GM12878 (cell line): Measurements from ENCODE around the gene CABLES1. TPM values are rescaled to one million over a fixed set of nuclear protein-coding genes. Genes with fewer than 3 reads are reported as not detected.

Experiments used
- ATAC-seq: fragments of 200-7000 bp; cut with Tn5 transposase; 3 replicates; pipeline ENCODE4 v1.9.1; 2020; ENCODE audit warnings: mild to moderate bottlenecking, moderate library complexity
- BruUV-seq: library from RNA; stranded (reverse); fragments of 400-500 nt; replicated peaks from 2 replicates; lab custom pipeline; 2021; lab: Mats Ljungman, UMichigan
- CTCF ChIA-PET: fragments of 300-600 bp; sonication (Branson Sonifier 250); formaldehyde crosslinking; extraction: SDS; loops from one replicate; lab custom pipeline; 2021; ENCODE audit warnings: inconsistent platforms; lab: Yijun Ruan, JAX
- POLR2A ChIA-PET: fragments of 350-600 bp; formaldehyde crosslinking; extraction: SDS; loops from one replicate; lab custom pipeline; 2021; ENCODE audit warnings: inconsistent platforms; lab: Charles Lee
- RAD21 ChIA-PET: fragments of 300-600 bp; sonication (Branson Sonifier 250); formaldehyde crosslinking; loops from one replicate; lab custom pipeline; 2023; ENCODE audit warnings: antibody characterized with exemption; ENCODE audit not compliant: unreplicated experiment; lab: Charles Lee
- SMC1A ChIA-PET: fragments of 300-600 bp; sonication (Branson Sonifier 250); formaldehyde crosslinking; loops from one replicate; lab custom pipeline; 2023; ENCODE audit not compliant: unreplicated experiment, uncharacterized antibody; lab: Charles Lee
- DNase-seq: peaks from one replicate; pipeline ENCODE4 v3.0.0-alpha.2; 2011; ENCODE audit warnings: low read depth, low spot score
- FAIRE-seq: peaks from 3 replicates; lab custom pipeline; 2011; peaks lifted over from hg19 to GRCh38; lab: Jason Lieb, UNC
- H2AFZ ChIP-seq: 2 replicates; pipeline ENCODE4 v1.6.0; 2011; ENCODE audit warnings: low read depth, low read length, control low read depth; ENCODE audit not compliant: control insufficient read depth
- H3K27ac ChIP-seq: 2 replicates; pipeline ENCODE4 v1.5.1; 2011; ENCODE audit warnings: control low read depth; ENCODE audit not compliant: control insufficient read depth, insufficient read depth
- H3K27me3 ChIP-seq, 2 experiments: replicated peaks in 1 of 2; 2 replicates each; pipeline versions ENCODE4 v1.6.0 to v1.6.1; 2011; ENCODE audit warnings: low read length in 1 of 2; ENCODE audit not compliant: control insufficient read depth in 2 of 2, insufficient read depth in 2 of 2
- H3K36me3 ChIP-seq, 2 experiments: 2 replicates each; pipeline ENCODE4 v1.5.1; 2011; ENCODE audit warnings: low read length in 1 of 2; ENCODE audit not compliant: control insufficient read depth in 2 of 2, insufficient read depth in 2 of 2
- H3K4me1 ChIP-seq: 2 replicates; pipeline ENCODE4 v1.6.1; 2011; ENCODE audit warnings: mild to moderate bottlenecking, low read length, moderate library complexity, mixed read lengths; ENCODE audit not compliant: control insufficient read depth, insufficient read depth
- H3K4me2 ChIP-seq: 2 replicates; pipeline ENCODE4 v1.6.0; 2011; ENCODE audit warnings: control low read depth; ENCODE audit not compliant: control insufficient read depth, insufficient read depth
- H3K4me3 ChIP-seq: fragments of 200-600 bp; sonication (generic); 2 replicates; pipeline ENCODE4 v1.5.1; 2016
- H3K79me2 ChIP-seq: 2 replicates; pipeline ENCODE4 v1.6.0; 2011; ENCODE audit warnings: low read length; ENCODE audit not compliant: control insufficient read depth, insufficient read depth
- H3K9ac ChIP-seq: 2 replicates; pipeline ENCODE4 v1.8.0; 2011; ENCODE audit warnings: low read length, control low read depth, mixed read lengths; ENCODE audit not compliant: control insufficient read depth, insufficient read depth
- H3K9me3 ChIP-seq: replicated peaks from 3 replicates; pipeline ENCODE4 v1.5.1; 2011; ENCODE audit warnings: mild to moderate bottlenecking, low read length; ENCODE audit not compliant: control insufficient read depth, insufficient read depth
- H4K20me1 ChIP-seq: 2 replicates; pipeline ENCODE4 v1.6.0; 2011; ENCODE audit not compliant: control insufficient read depth, insufficient read depth
- ATF2 ChIP-seq: IDR thresholded peaks from 2 replicates; pipeline ENCODE4 v1.6.1; 2012; ENCODE audit warnings: low read length, inconsistent platforms
- EZH2 ChIP-seq: IDR thresholded peaks from 2 replicates; pipeline ENCODE4 v1.6.1; 2012; ENCODE audit warnings: low read depth, mild to moderate bottlenecking, control low read depth, inconsistent platforms, low read length, borderline replicate concordance; ENCODE audit not compliant: control insufficient read depth
- NR2F1 ChIP-seq: fragments of 450-650 bp; conservative IDR thresholded peaks from 2 replicates; pipeline ENCODE4 v1.6.1; 2017; ENCODE audit warnings: mild to moderate bottlenecking
- NRF1 ChIP-seq: conservative IDR thresholded peaks from 2 replicates; pipeline ENCODE4 v1.6.1; 2011; ENCODE audit warnings: mild to moderate bottlenecking, low read depth, low read length, improper control_type of control experiment
- POLR2AphosphoS5 ChIP-seq: IDR thresholded peaks from 2 replicates; pipeline ENCODE4 v1.6.1; 2011; ENCODE audit warnings: mild to moderate bottlenecking, low read length, inconsistent platforms
- TARDBP ChIP-seq: IDR thresholded peaks from 2 replicates; pipeline ENCODE4 v1.6.1; 2016; ENCODE audit warnings: borderline replicate concordance
- WGBS: methylation state at CpG from one replicate; pipeline ENCODE4 v1.1.6; 2016; ENCODE audit warnings: low lambda C conversion rate; ENCODE audit not compliant: insufficient replicate concordance, insufficient coverage; ENCODE audit errors: missing lambda C conversion rate; 5-methylcytosine and 5-hydroxymethylcytosine counted together
- in situ Hi-C: fragments of 300-500 bp; cut with MboI; formaldehyde crosslinking; loops from 9 replicates; pipeline ENCODE4 v1.14.3; 2018; ENCODE audit warnings: mixed read lengths
- intact Hi-C: fragments of 100-400 bp; cut with micrococcal nuclease; formaldehyde crosslinking; loops from one replicate; pipeline ENCODE4 v1.14.2; 2022; ENCODE audit not compliant: unreplicated experiment
- polyA plus RNA-seq, 11 experiments: library from polyadenylated mRNA; depleted of rRNA in 4 of 11; unstranded in 6 of 11; stranded (reverse) in 5 of 11; fragments of >200 nt; fragmentation: Nextera tagmentation in 4 of 11; fragmentation: Illumina TruSeq in 1 of 11; extraction: Ambion mirVana in 4 of 11; extraction: Trizol in 1 of 11; gene quantifications; 1 replicate in 1 of 11; 2 replicates in 10 of 11; pipeline versions ENCODE4 v1.2.1 to v1.2.3, GENCODE V29; 2011 to 2016; ENCODE audit warnings: inconsistent platforms in 2 of 11, missing spikeins in 2 of 11, low read depth in 1 of 11
- total RNA-seq, 4 experiments: library from RNA; depleted of rRNA in 3 of 4; stranded (reverse); fragments of >200 nt in 3 of 4; fragmentation: Illumina TruSeq in 1 of 4; extraction: Trizol in 1 of 4; gene quantifications; 2 replicates each; pipeline versions ENCODE4 v1.2.1 to v1.2.3, GENCODE V29; 2013 to 2021

The CABLES1 gene
- total and polyA plus RNA-seq, 10 of the 15 experiments (the other 5 are each of a cell fraction or from before 2014, with no cell fraction given) = 2.9 to 27.2 (median 8.2) TPM

GRCh38 chr18:23169673-23170044, 34.4 kb downstream of the CABLES1 start:
- no peaks in the 10 kb centered on the region; the same call in 1 of the 2 replicates for H3K4me1 ChIP-seq
- FAIRE-seq (no peak), ATAC-seq (no peak), DNase-seq (no peak)
- H2AFZ ChIP-seq = no peak overlapping the region
- in situ Hi-C loops = no loop called here
- peaks cover 0 to 8% of the 10 kb centered on the region in 2 experiments; a peak in 3 of 4 replicates for H3K36me3 ChIP-seq
- 63% methylated on average over 7 of the region's 7 CpGs for WGBS
- intact Hi-C loops = no loop called here
- BruUV-seq = no TSS peak
- ChIA-PET POLR2A (no interaction called here), CTCF (no interaction called here), SMC1A (interaction anchor here (0.9 to 1.6 kb wide), 3 partner anchors 10 to 90 kb away, joined by 3 to 5 read pairs (median 3); no protein-coding TSS in a partner anchor), RAD21 (no interaction called here)
- H3K27ac ChIP-seq = no peak overlapping the region
- no peaks in the 10 kb centered on the region for H3K27me3 ChIP-seq
- no peak overlapping the region for H3K9ac ChIP-seq
- peaks cover 7% of the 10 kb centered on the region for H3K79me2 ChIP-seq
- H3K9me3 ChIP-seq = no peaks in the 10 kb centered on the region
- no peak for TF ChIP-seq EZH2
- TF ChIP-seq NRF1 = no peak
- no peak for TF ChIP-seq ATF2
- TF ChIP-seq TARDBP = no peak
- no peak overlapping the region for H3K4me2 ChIP-seq
- no peak overlapping the region for H3K4me3 ChIP-seq
- no peaks in the 10 kb centered on the region for H4K20me1 ChIP-seq

GRCh38 chr18:23170137-23170536, 34.9 kb downstream of the CABLES1 start:
- CTCF ChIA-PET = no interaction called here
- DNase-seq (no peak), FAIRE-seq (no peak), ATAC-seq (no peak)
- BruUV-seq = no TSS peak
- Histone ChIP-seq H3K36me3 (peaks cover 0 to 8% of the 10 kb centered on the region in 2 experiments; a peak in 3 of 4 replicates), H3K9ac (no peak overlapping the region), H3K27ac (no peak overlapping the region), H4K20me1 (no peaks in the 10 kb centered on the region), H3K4me2 (no peak overlapping the region), H2AFZ (no peak overlapping the region), H3K4me3 (no peak overlapping the region), H3K4me1 (no peaks in the 10 kb centered on the region; the same call in 1 of the 2 replicates), H3K27me3 (no peaks in the 10 kb centered on the region), H3K9me3 (no peaks in the 10 kb centered on the region), H3K79me2 (peaks cover 7% of the 10 kb centered on the region)
- 83% methylated on average over 7 of the region's 7 CpGs for WGBS
- in situ Hi-C loops (no loop called here), intact Hi-C loops (no loop called here)
- TF ChIP-seq NR2F1 (no peak), POLR2AphosphoS5 (peak; percentile 49; the same call in 1 of the 2 replicates)
- RAD21 ChIA-PET = no interaction called here
- SMC1A ChIA-PET = interaction anchor here (0.6 to 1.6 kb wide), 4 partner anchors 11 to 89 kb away, joined by 3 to 5 read pairs (median 3); no protein-coding TSS in a partner anchor
- POLR2A ChIA-PET = no interaction called here
